Activated effector memory CD4-positive, alpha-beta T cell treated with anti-CD3 and anti-CD28 coated beads, Interleukin-2, amount 50 U/mL, for 16 hours (primary cell): Measurements from ENCODE around the gene PLK2.
A peak's percentile ranks its signal among the peaks of the same experiment; 100 is the strongest.

Experiments
- DNase-seq: peaks from one replicate; pipeline ENCODE4 v3.0.0-alpha.2; 2020

Gene PLK2

GRCh38 chr5:58460002-58460731 lies at the start of gene PLK2:
Gene PLK2 (minus strand): TSS chr5:58460086. CDS start chr5:58459959, 127 bp downstream.
- peak; percentile 95 for DNase-seq

GRCh38 chr5:58507715-58508114 lies 47.8 kb upstream of the PLK2 start:
- DNase-seq, result no peak

- no peak for DNase-seq
These were observed 46.2 kb upstream of the PLK2 start for GRCh38 chr5:58505971-58506640.

- no peak for DNase-seq
These were observed 45.6 kb upstream of the PLK2 start for GRCh38 chr5:58505502-58505901.

GRCh38 chr5:58504766-58505165 lies 44.9 kb upstream of the PLK2 start:
- no peak for DNase-seq

- no peak for DNase-seq
These were observed 43.6 kb upstream of the PLK2 start for GRCh38 chr5:58503390-58504046.

- DNase-seq, result no peak
These were observed 42.0 kb upstream of the PLK2 start for GRCh38 chr5:58501778-58502417.

- DNase-seq, result no peak
These were observed 40.1 kb upstream of the PLK2 start for GRCh38 chr5:58499941-58500340.

GRCh38 chr5:58499231-58499630 lies 39.3 kb upstream of the PLK2 start:
- DNase-seq, result no peak

- no peak for DNase-seq
These were observed 38.6 kb upstream of the PLK2 start for GRCh38 chr5:58498340-58498942.

GRCh38 chr5:58497921-58498320 lies 38.0 kb upstream of the PLK2 start:
- DNase-seq, result no peak

GRCh38 chr5:58497386-58497785 lies 37.5 kb upstream of the PLK2 start:
- DNase-seq, result no peak

GRCh38 chr5:58496488-58496887 lies 36.6 kb upstream of the PLK2 start:
- DNase-seq, result no peak

GRCh38 chr5:58493141-58493540 lies 33.3 kb upstream of the PLK2 start:
- no peak for DNase-seq

GRCh38 chr5:58491216-58491892 lies 31.5 kb upstream of the PLK2 start, which contains the start of gene GAPT:
Gene GAPT (plus strand): TSS chr5:58491435. CDS start chr5:58494537, 3,102 bp downstream.
- no peak for DNase-seq

- no peak for DNase-seq
These were observed 30.6 kb upstream of the PLK2 start for GRCh38 chr5:58490402-58491050.

- DNase-seq, result no peak
These were observed 26.4 kb upstream of the PLK2 start for GRCh38 chr5:58486290-58486689.

- DNase-seq, result no peak
These were observed 24.6 kb upstream of the PLK2 start for GRCh38 chr5:58484505-58484904.

GRCh38 chr5:58482536-58482935 lies 22.6 kb upstream of the PLK2 start:
- no peak for DNase-seq

- no peak for DNase-seq
These were observed 21.9 kb upstream of the PLK2 start for GRCh38 chr5:58481828-58482227.

GRCh38 chr5:58481066-58481676 lies 21.3 kb upstream of the PLK2 start:
- DNase-seq, result no peak
